ENCODE measurements around the gene DNMT3A. TPM values are rescaled to one million over a fixed set of nuclear protein-coding genes. Genes with fewer than 3 reads are reported as not detected.

DNMT3A gene
- total RNA-seq, 1 experiment from 2014 or later: 3.6 TPM

GRCh38 chr2:25335204-25335603 lies 6.5 kb downstream of the DNMT3A start:
- Histone ChIP-seq H3K36me3 (no peaks in the 10 kb centered on the region), H3K9me3 (replicated peaks) (no peaks in the 10 kb centered on the region), H3K4me1 (replicated peaks) (no peaks in the 10 kb centered on the region), H3K27ac (no peak overlapping the region), H3K27me3 (replicated peaks) (no peaks in the 10 kb centered on the region), H3K4me3 (no peak overlapping the region)
- DNase-seq (ENCODE audit: low read depth in 1 of 2, low spot score in 2 of 2): no peak

GRCh38 chr2:25334482-25334881 lies 7.2 kb downstream of the DNMT3A start:
- DNase-seq (ENCODE audit: low read depth in 1 of 2, low spot score in 2 of 2): no peak
- Histone ChIP-seq H3K36me3 (no peaks in the 10 kb centered on the region), H3K4me3 (no peak overlapping the region), H3K27ac (no peak overlapping the region), H3K9me3 (replicated peaks) (no peaks in the 10 kb centered on the region), H3K4me1 (replicated peaks) (no peaks in the 10 kb centered on the region), H3K27me3 (replicated peaks) (no peaks in the 10 kb centered on the region)

GRCh38 chr2:25333981-25334380 lies 7.7 kb downstream of the DNMT3A start:
- H3K4me3 ChIP-seq: no peak overlapping the region
- H3K9me3 ChIP-seq (replicated peaks): no peaks in the 10 kb centered on the region
- no peaks in the 10 kb centered on the region for H3K4me1 ChIP-seq (replicated peaks)
- H3K27me3 ChIP-seq (replicated peaks): no peaks in the 10 kb centered on the region
- no peak overlapping the region for H3K27ac ChIP-seq
- DNase-seq (ENCODE audit: low read depth in 1 of 2, low spot score in 2 of 2): no peak
- no peaks in the 10 kb centered on the region for H3K36me3 ChIP-seq

GRCh38 chr2:25332571-25332970 lies 9.2 kb downstream of the DNMT3A start:
- no peaks in the 10 kb centered on the region for H3K4me1 ChIP-seq (replicated peaks)
- H3K27ac ChIP-seq: no peak overlapping the region
- H3K4me3 ChIP-seq: no peak overlapping the region
- DNase-seq (ENCODE audit: low read depth in 1 of 2, low spot score in 2 of 2): no peak
- H3K9me3 ChIP-seq (replicated peaks): no peaks in the 10 kb centered on the region
- no peaks in the 10 kb centered on the region for H3K27me3 ChIP-seq (replicated peaks)
- no peaks in the 10 kb centered on the region for H3K36me3 ChIP-seq

GRCh38 chr2:25331686-25332365 lies 9.9 kb downstream of the DNMT3A start:
- Histone ChIP-seq H3K9me3 (replicated peaks) (no peaks in the 10 kb centered on the region; the same call in 1 of the 2 replicates), H3K4me1 (replicated peaks) (no peaks in the 10 kb centered on the region), H3K4me3 (no peak overlapping the region), H3K36me3 (no peaks in the 10 kb centered on the region), H3K27ac (no peak overlapping the region), H3K27me3 (replicated peaks) (no peaks in the 10 kb centered on the region)
- no peak for DNase-seq (ENCODE audit: low read depth in 1 of 2, low spot score in 2 of 2)

- Histone ChIP-seq H3K36me3 (no peaks in the 10 kb centered on the region), H3K9me3 (replicated peaks) (peaks cover 5% of the 10 kb centered on the region), H3K27me3 (replicated peaks) (no peaks in the 10 kb centered on the region), H3K4me1 (replicated peaks) (no peaks in the 10 kb centered on the region), H3K27ac (no peak overlapping the region), H3K4me3 (no peak overlapping the region)
- DNase-seq (ENCODE audit: low read depth in 1 of 2, low spot score in 2 of 2): no peak
These were observed 10.8 kb downstream of the DNMT3A start for GRCh38 chr2:25330937-25331336.

GRCh38 chr2:25330273-25330672 lies 11.5 kb downstream of the DNMT3A start:
- Histone ChIP-seq H3K9me3 (replicated peaks) (peaks cover 5% of the 10 kb centered on the region), H3K36me3 (no peaks in the 10 kb centered on the region), H3K27me3 (replicated peaks) (no peaks in the 10 kb centered on the region), H3K4me1 (replicated peaks) (no peaks in the 10 kb centered on the region), H3K27ac (no peak overlapping the region), H3K4me3 (no peak overlapping the region)
- DNase-seq (ENCODE audit: low read depth in 1 of 2, low spot score in 2 of 2): no peak

- Histone ChIP-seq H3K36me3 (no peaks in the 10 kb centered on the region), H3K4me1 (replicated peaks) (no peaks in the 10 kb centered on the region), H3K27ac (no peak overlapping the region), H3K9me3 (replicated peaks) (peaks cover 5% of the 10 kb centered on the region), H3K4me3 (no peak overlapping the region), H3K27me3 (replicated peaks) (no peaks in the 10 kb centered on the region)
- DNase-seq (ENCODE audit: low read depth in 1 of 2, low spot score in 2 of 2): no peak
These were observed 13.3 kb downstream of the DNMT3A start for GRCh38 chr2:25328152-25329085.

GRCh38 chr2:25326326-25327013 lies 15.3 kb downstream of the DNMT3A start:
- Histone ChIP-seq H3K9me3 (replicated peaks) (peaks cover 5% of the 10 kb centered on the region), H3K4me1 (replicated peaks) (no peaks in the 10 kb centered on the region), H3K36me3 (no peaks in the 10 kb centered on the region), H3K27ac (no peak overlapping the region), H3K27me3 (replicated peaks) (no peaks in the 10 kb centered on the region), H3K4me3 (no peak overlapping the region)
- no peak for DNase-seq (ENCODE audit: low read depth in 1 of 2, low spot score in 2 of 2)

GRCh38 chr2:25324905-25325592 lies 16.7 kb downstream of the DNMT3A start:
- Histone ChIP-seq H3K36me3 (no peaks in the 10 kb centered on the region), H3K27ac (no peak overlapping the region), H3K27me3 (replicated peaks) (no peaks in the 10 kb centered on the region), H3K4me1 (replicated peaks) (no peaks in the 10 kb centered on the region), H3K9me3 (replicated peaks) (peaks cover 5% of the 10 kb centered on the region), H3K4me3 (no peak overlapping the region)
- DNase-seq (ENCODE audit: low read depth in 1 of 2, low spot score in 2 of 2): no peak

- no peaks in the 10 kb centered on the region for H3K27me3 ChIP-seq (replicated peaks)
- no peak for DNase-seq (ENCODE audit: low read depth in 1 of 2, low spot score in 2 of 2)
These were observed 17.5 kb downstream of the DNMT3A start for GRCh38 chr2:25324251-25324650.

GRCh38 chr2:25323610-25324189 lies 18.0 kb downstream of the DNMT3A start:
- no peaks in the 10 kb centered on the region for H3K36me3 ChIP-seq
- H3K9me3 ChIP-seq (replicated peaks): peaks cover 5% of the 10 kb centered on the region

More at GRCh38 chr2:25324251-25324650, 17.5 kb downstream of the DNMT3A start:
- no peaks in the 10 kb centered on the region for H3K4me1 ChIP-seq (replicated peaks)
- no peak overlapping the region for H3K4me3 ChIP-seq
- H3K27ac ChIP-seq: no peak overlapping the region
- peaks cover 5% of the 10 kb centered on the region for H3K9me3 ChIP-seq (replicated peaks)
- no peaks in the 10 kb centered on the region for H3K36me3 ChIP-seq

GRCh38 chr2:25323042-25323514 lies 18.6 kb downstream of the DNMT3A start:
- Histone ChIP-seq H3K4me3 (no peak overlapping the region), H3K27me3 (replicated peaks) (no peaks in the 10 kb centered on the region), H3K36me3 (no peaks in the 10 kb centered on the region), H3K27ac (no peak overlapping the region), H3K9me3 (replicated peaks) (peaks cover 5% of the 10 kb centered on the region), H3K4me1 (replicated peaks) (no peaks in the 10 kb centered on the region)
- no peak for DNase-seq (ENCODE audit: low read depth in 1 of 2, low spot score in 2 of 2)

More at GRCh38 chr2:25323610-25324189, 18.0 kb downstream of the DNMT3A start:
- H3K4me1 ChIP-seq (replicated peaks): no peaks in the 10 kb centered on the region
- H3K27ac ChIP-seq: no peak overlapping the region
- no peak for DNase-seq (ENCODE audit: low read depth in 1 of 2, low spot score in 2 of 2)
- H3K4me3 ChIP-seq: no peak overlapping the region
- H3K27me3 ChIP-seq (replicated peaks): no peaks in the 10 kb centered on the region

All from SJSA1 (cell line).